Uterus (tissue), 2 donors: Measurements from ENCODE around the gene MTMR6.

Experiments
- CTCF ChIP-seq, 4 experiments: fragments of 200-600 bp in 2 of 4; fragments of 450-650 bp in 2 of 4; sonication (generic) in 2 of 4; IDR thresholded peaks; one replicate each; pipeline ENCODE4 v1.5.1; 2016 to 2019; ENCODE audit warnings: antibody characterized with exemption in 4 of 4, mild to moderate bottlenecking in 2 of 4, moderate library complexity in 1 of 4
- POLR2A ChIP-seq, 2 donors: fragments of 450-650 bp; IDR thresholded peaks; one replicate each; pipeline ENCODE4 v1.6.1; 2016; ENCODE audit warnings: antibody characterized with exemption in 2 of 2, mild to moderate bottlenecking in 1 of 2, moderate library complexity in 1 of 2

DNA sequence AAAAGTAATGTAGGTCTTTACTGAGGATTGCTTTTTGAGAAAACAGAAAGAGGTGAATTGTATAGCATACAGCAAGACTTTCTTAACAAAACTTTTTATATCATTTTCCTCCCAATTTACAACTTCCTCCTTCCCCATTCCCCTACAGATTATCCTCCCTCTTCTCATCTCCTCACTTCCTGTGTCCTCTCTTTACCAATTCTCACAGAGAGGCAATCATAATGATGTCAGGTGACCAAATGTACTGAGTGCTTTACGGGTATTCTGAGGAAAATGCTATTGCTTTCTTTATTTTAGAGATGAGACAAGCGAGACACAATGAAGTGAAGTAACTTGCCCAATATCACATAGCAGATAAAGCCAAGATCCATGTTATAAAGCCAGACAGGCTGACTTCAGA, 1.7 kb upstream of the MTMR6 start:
- TF ChIP-seq CTCF (IDR thresholded peaks at IDR 0.05) (no peak), POLR2A (IDR thresholded peaks at IDR 0.05) (no peak)
